ENCODE measurements around the gene VTN. TPM values are rescaled to one million over a fixed set of nuclear protein-coding genes. Genes with fewer than 3 reads are reported as not detected.
"Not testable (repeated sequence)": the region's sequence is repeated elsewhere in the genome, so short reads cannot be mapped to it uniquely, and the experiment has no call there.

The VTN gene
- total RNA-seq, 2 donors from 2014 or later = 0.34 to 0.53 TPM

DNA sequence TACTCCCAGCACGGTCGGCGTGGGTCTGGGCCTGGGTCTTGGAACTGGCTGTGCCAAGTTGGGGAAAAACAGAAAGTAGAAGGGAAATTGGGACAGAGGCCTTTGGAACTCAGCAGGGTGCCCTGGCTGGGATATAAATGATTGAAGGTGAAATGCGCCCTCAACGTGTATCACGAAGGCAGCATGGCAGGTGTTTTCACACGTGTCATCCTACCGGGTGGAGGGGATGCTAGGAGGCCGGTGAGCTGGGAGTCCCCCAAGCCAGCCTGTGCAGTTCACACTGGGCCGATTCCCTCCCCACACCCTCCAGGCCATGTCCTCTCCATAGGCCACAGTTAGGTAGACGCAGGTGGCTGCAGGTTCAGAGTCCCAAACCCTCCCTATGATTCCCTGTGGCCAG, 28.6 kb downstream of the VTN start:
- DNase-seq (ENCODE audit: low spot score in 2 of 2) = no peak
- H3K9me3 Mint-ChIP-seq = no peaks in the 10 kb centered on the region
- H3K36me3 Mint-ChIP-seq = peaks cover 0 to 13% of the 10 kb centered on the region in 2 donors
- no peak for ATAC-seq
- no peak overlapping the region for H3K27ac Mint-ChIP-seq

DNA sequence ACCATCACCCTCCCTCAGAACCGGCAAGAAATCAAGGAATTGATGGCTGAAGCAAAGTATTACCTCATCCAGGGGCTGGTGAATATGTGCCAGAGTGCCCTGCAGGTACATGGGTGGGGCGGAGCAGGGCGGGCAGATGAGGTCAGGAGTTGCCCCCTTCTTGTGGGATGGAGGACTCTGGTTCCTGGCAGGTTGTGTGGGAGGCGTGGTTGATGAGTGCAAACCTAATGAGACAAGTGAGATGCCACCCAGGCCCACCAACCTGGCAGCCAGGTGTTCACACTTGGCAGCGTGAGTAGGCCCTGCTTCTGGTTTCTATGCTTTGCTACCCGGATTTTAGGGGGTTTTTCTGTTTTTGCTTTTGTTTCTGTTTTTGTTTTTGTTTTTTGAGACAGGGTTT, 29.7 kb downstream of the VTN start:
- Mint-ChIP-seq H3K27ac (no peak overlapping the region), H3K9me3 (no peaks in the 10 kb centered on the region), H3K36me3 (peaks cover 0 to 13% of the 10 kb centered on the region in 2 donors)
- DNase-seq (ENCODE audit: low spot score in 2 of 2) (no peak), ATAC-seq (no peak)

DNA sequence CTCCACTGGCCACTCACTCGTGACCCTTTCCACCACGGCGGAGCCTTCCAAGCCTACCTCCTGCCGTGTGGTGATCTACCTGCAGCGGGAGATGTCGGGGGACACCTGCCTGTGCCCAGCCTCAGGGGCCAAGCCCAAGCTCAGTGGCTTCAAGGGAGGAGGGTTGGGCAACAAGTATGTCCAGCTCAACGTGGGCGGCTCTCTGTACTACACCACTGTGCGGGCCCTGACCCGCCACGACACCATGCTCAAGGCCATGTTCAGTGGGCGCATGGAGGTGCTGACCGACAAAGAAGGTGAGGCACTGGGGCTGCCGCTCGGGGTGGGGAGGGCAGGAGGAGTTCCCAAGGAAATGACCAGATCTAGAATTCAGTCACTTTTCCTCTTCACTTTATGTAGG, 30.7 kb downstream of the VTN start:
- ATAC-seq = no peak

DNA sequence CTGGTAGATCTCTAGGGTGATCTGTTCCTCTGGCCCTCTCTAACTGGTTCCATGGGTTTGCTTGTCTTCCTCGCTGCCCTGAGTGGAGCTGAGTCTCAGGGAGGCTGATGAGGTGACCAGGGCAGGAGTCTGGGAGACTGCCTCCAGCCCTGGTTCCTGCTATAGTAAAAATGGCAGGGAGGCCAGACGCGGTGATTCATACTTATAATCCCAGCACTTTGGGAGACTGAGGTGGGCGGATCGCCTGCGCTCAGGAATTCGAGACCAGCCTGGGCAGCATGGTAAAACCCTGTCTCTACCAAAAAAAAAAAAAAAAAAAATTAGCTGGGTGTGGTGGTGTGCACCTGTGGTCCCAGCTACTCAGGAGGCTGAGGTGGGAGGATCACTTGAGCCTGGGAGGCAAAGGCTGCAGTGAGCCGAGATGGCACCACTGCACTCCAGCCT, 31.3 kb downstream of the VTN start:
- Mint-ChIP-seq H3K36me3 (peaks cover 0 to 13% of the 10 kb centered on the region in 2 donors), H3K27ac (peak overlapping the region in 1 of 2 donors; percentile 95)
- not testable (repeated sequence) for H3K9me3 Mint-ChIP-seq; DNase-seq (ENCODE audit: low spot score in 2 of 2); ATAC-seq

More for the DNA sequence above, 30.7 kb downstream of the VTN start:
- Mint-ChIP-seq H3K27ac (peak overlapping the region in 1 of 2 donors; percentile 65), H3K9me3 (no peaks in the 10 kb centered on the region), H3K36me3 (peaks cover 0 to 13% of the 10 kb centered on the region in 2 donors)
- DNase-seq (ENCODE audit: low spot score in 2 of 2) = no peak

DNA sequence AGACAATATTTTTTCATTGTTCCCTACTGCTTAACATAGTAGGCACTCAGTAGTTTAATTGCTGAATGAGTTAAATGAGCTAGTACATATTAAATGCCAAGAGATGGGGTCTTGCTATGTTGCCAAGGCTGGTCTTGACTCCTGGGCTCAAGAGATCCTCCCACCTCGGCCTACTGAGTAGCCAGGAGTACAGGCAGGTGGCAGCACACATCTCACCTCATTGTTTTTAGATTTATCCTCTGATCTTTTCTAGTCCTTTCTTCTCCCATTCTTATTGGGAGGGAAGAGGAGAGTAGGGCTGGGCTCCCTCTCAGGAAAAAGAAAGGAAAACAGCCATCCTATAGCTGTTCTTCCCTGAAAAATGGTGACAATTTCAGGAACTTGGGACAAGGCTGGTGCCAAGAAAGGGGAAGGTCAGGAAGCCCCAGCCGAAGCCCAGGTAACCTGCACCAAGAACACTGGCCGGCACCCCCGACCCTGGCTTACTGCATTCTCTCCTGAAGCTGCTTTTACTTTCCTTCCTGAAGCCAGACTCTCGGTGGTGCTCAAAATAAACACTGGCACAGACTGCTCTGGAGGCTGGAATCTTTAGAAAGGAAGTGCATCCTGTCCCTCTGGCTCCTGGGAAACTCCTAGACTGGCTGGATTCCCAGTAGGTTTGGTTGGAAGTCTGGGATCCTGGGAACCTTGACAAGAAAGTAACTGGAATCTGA, 31.9 kb downstream of the VTN start:
- DNase-seq (ENCODE audit: low spot score in 2 of 2) (no peak), ATAC-seq (no peak)
- H3K36me3 Mint-ChIP-seq = peaks cover 0 to 13% of the 10 kb centered on the region in 2 donors
- peak overlapping the region in 1 of 2 donors; percentile 95 for H3K27ac Mint-ChIP-seq
- H3K9me3 Mint-ChIP-seq = no peaks in the 10 kb centered on the region

DNA sequence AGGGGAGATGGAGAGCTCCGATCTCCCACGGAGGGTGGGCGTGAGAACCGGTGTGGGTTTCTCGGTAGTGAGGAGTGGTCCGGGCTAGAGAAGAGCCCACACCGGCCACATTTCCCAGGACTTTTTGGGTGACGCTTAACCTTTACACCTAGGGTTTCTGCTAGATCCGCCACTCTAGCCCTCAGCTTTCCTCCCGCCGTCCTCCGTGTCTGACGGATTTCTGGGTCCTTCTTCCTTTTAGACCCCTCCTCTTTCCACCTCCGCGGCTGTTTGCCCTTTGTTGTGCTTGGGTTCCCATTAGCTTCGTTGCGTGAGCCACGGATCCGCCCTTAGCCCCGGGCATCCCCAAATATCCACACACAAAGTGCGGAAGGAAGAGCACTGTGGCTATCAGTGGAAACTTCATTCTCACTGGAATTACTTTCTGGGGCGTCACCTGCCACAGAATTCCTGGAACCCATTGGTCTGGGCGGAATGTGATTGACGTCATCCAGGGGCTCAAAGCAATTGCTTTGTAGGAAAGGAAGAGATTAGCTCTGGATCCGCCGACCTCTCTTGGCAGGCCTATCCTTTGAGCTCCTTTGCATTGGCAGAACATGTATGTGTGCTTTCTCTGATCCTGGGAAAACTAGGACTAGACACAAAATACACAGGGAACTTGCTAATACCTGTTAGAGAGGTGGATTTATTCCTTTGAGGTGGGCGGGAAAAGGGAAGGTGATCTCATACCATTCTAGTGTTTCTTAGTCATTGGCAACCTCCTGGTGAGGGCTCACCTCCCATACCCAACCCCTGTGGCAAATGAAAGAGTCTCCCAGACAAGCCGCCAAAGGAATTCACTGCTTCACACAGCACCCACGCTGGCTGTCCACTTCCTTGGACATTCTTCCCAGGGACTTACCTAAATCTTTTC, 33.9 kb downstream of the VTN start:
- Mint-ChIP-seq H3K36me3 (peaks cover 0 to 13% of the 10 kb centered on the region in 2 donors), H3K9me3 (no peaks in the 10 kb centered on the region), H3K27ac (peak overlapping the region; percentile 95 to 96)
- DNase-seq (ENCODE audit: low spot score in 2 of 2) (peak in 1 of 2 donors; percentile 10), ATAC-seq (peak in 1 of 2 donors; percentile 1)

DNA sequence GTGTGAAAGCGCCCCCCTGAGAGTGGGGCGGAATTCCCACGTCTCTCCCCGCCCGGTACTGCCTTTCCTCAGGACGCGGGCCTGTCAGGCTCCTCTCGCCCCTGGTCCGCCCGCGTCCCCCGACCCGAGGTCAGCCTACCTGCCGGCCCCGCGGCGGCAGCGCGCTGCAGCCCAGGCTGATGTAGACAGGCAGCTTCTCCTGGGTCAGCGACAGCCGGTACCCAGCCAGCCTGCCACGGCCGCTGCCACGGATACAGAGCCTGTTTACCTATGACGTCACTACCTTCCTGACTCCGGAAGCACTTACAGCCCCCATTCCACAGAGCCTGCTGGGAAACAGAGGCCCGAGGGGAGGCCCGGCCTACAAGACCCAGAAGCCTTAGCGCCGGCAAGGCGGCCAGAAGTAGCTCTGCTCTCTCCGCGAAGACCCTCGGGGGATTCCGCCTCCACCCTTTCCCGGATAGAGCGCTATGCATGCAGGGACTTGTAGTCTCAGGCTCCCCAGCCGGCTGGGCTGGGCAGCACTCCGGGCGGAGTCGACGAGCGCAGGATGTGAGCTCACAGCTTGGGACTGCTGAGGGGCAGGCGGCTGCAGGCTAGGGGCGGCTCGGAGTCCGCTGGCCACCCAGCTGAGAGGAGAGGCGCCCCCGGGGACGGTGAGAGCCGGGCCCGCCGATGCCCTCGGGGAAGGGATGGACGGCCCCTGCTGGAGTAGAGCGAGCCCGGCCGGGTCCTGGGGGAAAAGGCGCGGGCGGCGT, 34.7 kb downstream of the VTN start, which contains the start of the genes IFT20 and TNFAIP1:
Gene IFT20 (minus strand): TSS at position 272 of the 758 bp plus-strand sequence. CDS start 3,487 bp downstream, outside the sequence.
Gene TNFAIP1 (plus strand): TSS at position 561 of the 758 bp plus-strand sequence. CDS start 3,761 bp downstream, outside the sequence.
- ATAC-seq (peak; percentile 92 to 97), DNase-seq (ENCODE audit: low spot score in 2 of 2) (peak; percentile 94 to 96)
- Mint-ChIP-seq H3K9me3 (no peaks in the 10 kb centered on the region), H3K36me3 (peaks cover 0 to 13% of the 10 kb centered on the region in 2 donors), H3K27ac (peak within 1 kb of the TSS; percentile 95 to 96)

DNA sequence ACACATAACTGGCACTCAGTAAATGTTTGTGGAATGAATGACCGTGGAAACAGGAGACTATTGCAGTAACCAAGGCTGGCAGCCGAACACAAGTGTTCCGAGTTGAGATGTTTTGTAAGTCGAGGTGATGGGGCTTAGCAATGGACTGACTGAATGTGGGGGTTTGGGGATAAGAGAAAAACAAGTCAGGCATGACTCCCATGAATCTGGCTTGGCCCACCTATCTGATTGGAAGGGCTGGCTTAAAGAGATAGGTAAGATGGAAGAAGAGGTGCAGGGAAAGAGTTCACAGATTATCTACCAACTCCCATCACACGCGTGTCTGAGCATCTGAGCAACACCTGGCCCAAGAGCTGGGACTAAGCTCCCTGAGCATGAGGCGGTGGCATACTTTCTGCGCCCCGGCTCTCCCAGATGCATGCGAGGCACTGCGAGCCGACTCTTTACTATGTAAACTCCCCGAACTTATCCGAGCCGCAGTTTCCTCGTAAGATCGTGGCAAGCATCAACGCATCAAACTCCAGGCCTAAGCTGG, 35.4 kb downstream of the VTN start:
- Mint-ChIP-seq H3K9me3 (no peaks in the 10 kb centered on the region), H3K36me3 (peaks cover 0 to 13% of the 10 kb centered on the region in 2 donors), H3K27ac (peak overlapping the region; percentile 95 to 96)
- ATAC-seq (no peak), DNase-seq (ENCODE audit: low spot score in 2 of 2) (no peak)

DNA sequence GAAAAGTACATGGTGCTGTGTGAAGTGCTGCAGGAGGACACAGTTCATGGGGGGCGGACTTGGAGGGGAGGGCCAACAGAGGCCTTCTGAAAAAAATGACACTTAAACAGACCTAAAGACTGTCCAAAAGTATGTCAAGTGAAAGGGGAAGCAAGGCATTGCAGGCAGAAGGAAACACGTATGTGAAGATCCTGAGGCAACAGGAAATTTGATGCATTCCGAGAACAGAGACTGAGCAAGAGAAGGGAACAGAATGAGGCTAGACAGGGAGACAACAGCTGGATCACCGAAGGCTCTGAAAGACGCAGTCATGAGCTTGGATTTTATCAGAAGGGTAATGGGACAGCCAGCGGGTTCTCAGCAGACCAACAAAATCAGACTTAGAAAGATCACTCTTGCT, 35.9 kb downstream of the VTN start:
- Mint-ChIP-seq H3K36me3 (peaks cover 0 to 13% of the 10 kb centered on the region in 2 donors), H3K9me3 (no peaks in the 10 kb centered on the region), H3K27ac (peak overlapping the region; percentile 95 to 96)
- ATAC-seq = no peak
- no peak for DNase-seq (ENCODE audit: low spot score in 2 of 2)

DNA sequence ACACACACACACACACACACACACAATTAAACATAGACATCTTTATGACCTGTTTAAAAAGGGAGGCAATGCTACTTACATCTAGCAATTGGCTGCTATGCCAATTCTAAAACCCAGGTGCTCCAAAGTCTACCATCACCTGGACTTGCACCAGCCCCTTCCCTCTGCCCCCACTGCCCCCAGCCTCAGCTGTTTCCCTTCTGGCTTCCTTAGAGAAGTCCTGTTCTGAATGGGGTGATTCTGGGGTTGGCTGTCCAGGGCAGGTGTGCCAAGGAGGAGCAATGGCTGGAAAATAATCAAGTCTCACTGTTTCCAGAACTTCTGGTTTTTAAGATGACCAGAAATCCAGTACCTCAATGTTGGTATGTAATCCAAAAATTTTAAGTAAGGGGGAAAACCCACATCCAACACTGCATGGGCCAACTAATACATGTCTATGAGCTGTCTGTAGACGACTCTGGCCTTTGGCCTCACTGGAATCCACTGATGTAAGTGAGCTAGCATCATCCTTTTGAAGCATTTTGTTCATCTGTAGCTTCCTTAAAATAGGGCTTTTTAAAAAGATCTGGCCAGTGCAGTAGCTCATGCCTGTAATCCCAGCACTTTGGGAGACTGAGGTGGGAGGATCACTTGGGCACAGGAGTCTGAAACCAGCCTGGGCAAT, 36.9 kb downstream of the VTN start:
- H3K27ac Mint-ChIP-seq = no peak overlapping the region
- no peaks in the 10 kb centered on the region for H3K9me3 Mint-ChIP-seq
- ATAC-seq (no peak), DNase-seq (ENCODE audit: low spot score in 2 of 2) (no peak)
- peaks cover 0 to 8% of the 10 kb centered on the region in 2 donors for H3K36me3 Mint-ChIP-seq

DNA sequence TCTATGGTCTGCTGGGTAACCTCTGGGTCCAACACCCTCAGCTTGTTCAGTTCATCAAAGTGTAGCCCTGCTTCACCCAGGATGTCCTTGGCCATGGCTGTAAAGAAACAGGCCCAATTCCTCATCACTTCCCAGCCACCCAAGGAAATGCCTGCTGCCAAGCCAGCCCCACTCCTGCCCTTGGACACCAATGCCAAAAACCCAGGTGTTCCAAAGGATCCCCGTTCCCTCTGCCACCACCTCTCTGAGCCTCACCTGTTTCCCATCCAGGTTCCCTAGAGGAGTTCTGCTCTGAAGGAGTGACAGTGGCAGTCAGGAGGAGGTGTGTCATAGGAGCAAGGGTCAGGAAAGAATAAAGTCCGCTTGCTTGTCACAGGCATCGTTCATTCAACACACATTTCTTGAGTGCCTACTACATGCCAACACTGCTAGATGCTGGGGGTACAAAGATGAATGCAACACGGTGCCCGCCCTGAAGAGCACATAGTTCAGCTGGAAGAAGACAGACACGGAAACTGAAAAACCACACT, 38.2 kb downstream of the VTN start:
- no peaks in the 10 kb centered on the region for H3K9me3 Mint-ChIP-seq
- peak overlapping the region in 1 of 2 donors; percentile 3 for H3K27ac Mint-ChIP-seq
- ATAC-seq (no peak), DNase-seq (ENCODE audit: low spot score in 2 of 2) (no peak)
- peaks cover 2 to 3% of the 10 kb centered on the region in 2 donors for H3K36me3 Mint-ChIP-seq

DNA sequence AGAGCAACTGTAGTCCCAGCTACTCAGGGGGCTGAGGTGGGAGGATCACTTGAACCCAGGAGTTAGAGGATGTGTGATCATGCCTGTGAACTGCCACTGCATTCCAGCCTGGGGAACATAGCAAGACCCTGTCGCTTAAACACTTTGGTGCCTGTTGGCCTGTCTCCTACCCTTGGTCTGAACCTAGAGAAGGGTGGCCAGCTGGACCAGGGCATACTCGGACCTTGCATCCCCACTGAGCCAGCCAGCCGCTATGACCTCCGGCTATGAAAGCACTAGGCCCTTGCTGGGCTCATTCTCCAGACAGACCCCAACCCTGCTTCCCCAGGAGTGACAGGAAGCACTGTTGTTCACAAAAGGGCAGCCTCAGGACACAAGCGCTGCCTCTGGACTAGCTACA, 39.4 kb downstream of the VTN start:
- ATAC-seq (no peak), DNase-seq (ENCODE audit: low spot score in 2 of 2) (no peak)
- Mint-ChIP-seq H3K36me3 (peaks cover 12 to 14% of the 10 kb centered on the region in 2 donors), H3K27ac (peak overlapping the region in 1 of 2 donors; percentile 72), H3K9me3 (no peaks in the 10 kb centered on the region)

DNA sequence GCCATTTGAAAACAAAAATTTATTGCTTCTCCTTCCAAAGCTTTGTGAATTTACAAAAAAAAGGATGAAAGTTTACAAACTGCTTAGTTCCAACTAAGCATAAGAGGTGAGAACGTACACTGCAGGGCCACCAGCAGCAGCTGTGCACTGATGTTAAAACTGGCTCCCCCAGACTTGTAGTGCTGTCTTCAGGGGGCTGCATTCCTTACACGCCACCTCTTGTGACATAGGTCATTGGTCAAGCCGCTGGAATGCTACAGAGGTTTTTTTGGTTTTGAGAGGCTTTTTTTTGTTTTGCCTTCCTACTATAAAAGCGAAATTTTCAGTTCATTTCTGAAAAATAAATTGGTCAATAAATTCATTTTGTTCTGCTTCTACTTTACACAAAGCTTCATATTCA, 41.8 kb downstream of the VTN start:
- Mint-ChIP-seq H3K27ac (peak overlapping the region in 1 of 2 donors; percentile 61), H3K9me3 (no peaks in the 10 kb centered on the region), H3K36me3 (peaks cover 12 to 14% of the 10 kb centered on the region in 2 donors)
- DNase-seq (ENCODE audit: low spot score in 2 of 2) = no peak
- no peak for ATAC-seq

DNA sequence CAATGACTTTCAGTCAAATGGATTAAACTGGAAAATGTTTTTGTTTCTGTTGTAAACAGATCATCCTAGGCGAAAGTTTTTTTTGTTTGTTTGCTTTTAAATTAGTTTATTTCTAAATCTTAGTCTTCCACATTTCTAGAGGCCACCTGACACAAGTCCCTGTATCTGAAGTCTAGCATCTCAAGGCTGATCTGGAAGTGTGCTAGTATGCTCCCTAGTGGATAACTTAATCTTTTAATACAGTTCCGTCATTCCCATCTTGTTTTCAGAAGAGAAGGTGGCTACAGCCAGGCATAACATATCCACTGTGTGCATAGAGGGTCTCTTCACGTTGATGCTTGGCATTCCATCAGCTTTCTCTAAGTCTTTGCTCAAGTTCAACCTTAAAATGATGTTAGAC, 42.4 kb downstream of the VTN start:
- ATAC-seq (no peak), DNase-seq (ENCODE audit: low spot score in 2 of 2) (no peak)
- Mint-ChIP-seq H3K27ac (peak overlapping the region; percentile 9 to 61), H3K9me3 (no peaks in the 10 kb centered on the region), H3K36me3 (peaks cover 12 to 14% of the 10 kb centered on the region in 2 donors)

DNA sequence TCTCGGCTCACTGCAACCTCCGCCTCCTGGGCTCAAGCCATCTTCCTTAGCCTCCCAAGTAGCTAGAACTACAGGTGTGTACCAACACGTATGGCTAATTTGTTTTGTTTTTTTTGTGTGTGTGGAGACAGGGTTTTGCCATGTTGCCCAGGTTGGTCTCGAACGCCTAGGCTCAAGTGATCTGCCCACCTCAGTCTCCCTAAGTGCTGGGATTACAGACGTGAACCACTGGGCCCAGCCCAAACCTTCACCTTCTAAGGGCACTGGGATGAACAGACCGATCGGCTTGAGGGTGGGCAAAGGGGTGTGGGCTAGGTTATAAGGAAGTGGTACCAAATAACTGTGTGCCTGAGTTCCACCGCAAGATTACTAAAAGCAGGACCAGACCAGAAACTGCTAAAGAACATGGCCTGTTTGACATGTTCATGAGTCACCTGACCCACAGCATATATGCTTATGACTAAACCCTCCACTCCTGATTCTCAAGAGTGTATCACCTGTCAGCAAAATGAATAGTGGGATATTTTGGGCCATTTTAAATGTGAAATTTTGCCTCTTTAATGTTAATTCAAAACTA, 43.0 kb downstream of the VTN start:
- Mint-ChIP-seq H3K27ac (peak overlapping the region; percentile 61 to 90), H3K9me3 (no peaks in the 10 kb centered on the region), H3K36me3 (peaks cover 12 to 14% of the 10 kb centered on the region in 2 donors)
- DNase-seq (ENCODE audit: low spot score in 2 of 2) (peak in 1 of 2 donors; percentile 33), ATAC-seq (peak; percentile 99)
